ENCODE measurements around the gene TMCC1. TPM values are rescaled to one million over a fixed set of nuclear protein-coding genes. Genes with fewer than 3 reads are reported as not detected.
A peak's percentile ranks its signal among the peaks of the same experiment; 100 is the strongest.

TMCC1 gene
- total and polyA plus RNA-seq, 2 donors (not counting 1 experiment from before 2014, with no cell fraction given): 8.5 to 32.2 TPM

GRCh38 chr3:129607391-129608068 lies 286.0 kb downstream of the TMCC1 start:
- 74% methylated on average over 15 of the region's 18 CpGs for WGBS (ENCODE audit: insufficient coverage)
- peak overlapping the region in 4 of 5 experiments; percentile 48 to 55 (median 53) for H3K4me3 ChIP-seq (ENCODE audit: control extremely low read depth in 1 of 5, extremely low read depth in 1 of 5, insufficient read depth in 1 of 5, low read depth in 2 of 5, low read length in 4 of 5)
- Mint-ChIP-seq H3K27ac (peak overlapping the region; percentile 61), H3K4me3 (peak overlapping the region; percentile 84), H3K9me3 (ENCODE audit: insufficient read depth) (no peaks in the 10 kb centered on the region), H3K27me3 (peaks cover 20% of the 10 kb centered on the region), H3K4me1 (peaks cover 18% of the 10 kb centered on the region)
- H3K36me3 ChIP-seq (replicated peaks in 1 of 2; ENCODE audit: control extremely low read depth in 1 of 2, control insufficient read depth in 1 of 2, extremely low read depth in 1 of 2, insufficient read depth in 2 of 2, low read length in 1 of 2): no peaks in the 10 kb centered on the region
- intact Hi-C loops (cut with micrococcal nuclease): loop anchor here (2.0 to 5.0 kb wide), 2 partner anchors 19 to 165 kb away; partner anchors contain the start of gene IFT122
- DNase-seq: no peak
- peak overlapping the region; percentile 50 for H3K9ac ChIP-seq (ENCODE audit: low read length)
- ChIA-PET POLR2A (interaction anchor here (4.1 kb wide), 1 partner anchor 31 kb away, joined by 55 read pairs; no protein-coding TSS in a partner anchor), CTCF (no interaction called here)
- H3K4me2 ChIP-seq (replicated peaks; ENCODE audit: low read depth, low read length, poor library complexity, severe bottlenecking): peak overlapping the region; percentile 77
- peak overlapping the region; percentile 83 for H2AFZ ChIP-seq (ENCODE audit: insufficient read depth, low read depth, low read length, poor library complexity, severe bottlenecking)
- peaks cover 0 to 40% (median 14%) of the 10 kb centered on the region in 4 experiments for H3K27me3 ChIP-seq (replicated peaks in 1 of 4; ENCODE audit: control extremely low read depth in 1 of 4, control insufficient read depth in 3 of 4, insufficient read depth in 4 of 4, low read length in 3 of 4)
- no peak for ATAC-seq (ENCODE audit: low read depth)
- H3K27ac ChIP-seq (ENCODE audit: low read length in 2 of 2): no peak overlapping the region
- H3K9me3 ChIP-seq (ENCODE audit: control extremely low read depth in 1 of 3, control insufficient read depth in 2 of 3, insufficient read depth in 1 of 3, low read length in 2 of 3): peaks cover 0 to 6% (median 0%) of the 10 kb centered on the region in 3 donors
- peaks cover 16 to 19% of the 10 kb centered on the region in 2 donors for H3K4me1 ChIP-seq (ENCODE audit: control insufficient read depth in 2 of 2, insufficient read depth in 2 of 2, low read length in 2 of 2)
- H4K20me1 ChIP-seq (ENCODE audit: control insufficient read depth, insufficient read depth, low read length, poor library complexity, severe bottlenecking): no peaks in the 10 kb centered on the region
- no peaks in the 10 kb centered on the region for H3K79me2 ChIP-seq (ENCODE audit: control insufficient read depth, insufficient read depth, low read length)
- TF ChIP-seq, protein P1, sequence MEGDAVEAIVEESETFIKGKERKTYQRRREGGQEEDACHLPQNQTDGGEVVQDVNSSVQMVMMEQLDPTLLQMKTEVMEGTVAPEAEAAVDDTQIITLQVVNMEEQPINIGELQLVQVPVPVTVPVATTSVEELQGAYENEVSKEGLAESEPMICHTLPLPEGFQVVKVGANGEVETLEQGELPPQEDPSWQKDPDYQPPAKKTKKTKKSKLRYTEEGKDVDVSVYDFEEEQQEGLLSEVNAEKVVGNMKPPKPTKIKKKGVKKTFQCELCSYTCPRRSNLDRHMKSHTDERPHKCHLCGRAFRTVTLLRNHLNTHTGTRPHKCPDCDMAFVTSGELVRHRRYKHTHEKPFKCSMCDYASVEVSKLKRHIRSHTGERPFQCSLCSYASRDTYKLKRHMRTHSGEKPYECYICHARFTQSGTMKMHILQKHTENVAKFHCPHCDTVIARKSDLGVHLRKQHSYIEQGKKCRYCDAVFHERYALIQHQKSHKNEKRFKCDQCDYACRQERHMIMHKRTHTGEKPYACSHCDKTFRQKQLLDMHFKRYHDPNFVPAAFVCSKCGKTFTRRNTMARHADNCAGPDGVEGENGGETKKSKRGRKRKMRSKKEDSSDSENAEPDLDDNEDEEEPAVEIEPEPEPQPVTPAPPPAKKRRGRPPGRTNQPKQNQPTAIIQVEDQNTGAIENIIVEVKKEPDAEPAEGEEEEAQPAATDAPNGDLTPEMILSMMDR (IDR thresholded peaks at IDR 0.05): no peak
- no peak for TF ChIP-seq EZH2 (IDR thresholded peaks at IDR 0.05; ENCODE audit: borderline replicate concordance, insufficient read depth, low read depth, low read length, poor library complexity, severe bottlenecking)

Data from B cell (primary cell).